Left lobe of liver (tissue), 2 donors: ENCODE data around the gene KL. TPM values are rescaled to one million over a fixed set of nuclear protein-coding genes. Genes with fewer than 3 reads are reported as not detected.

Experiments used
- ATAC-seq: fragments of 200-7000 bp; cut with Tn5 transposase; one replicate; pipeline ENCODE4 v1.9.1; 2020; ENCODE audit warnings: mild to moderate bottlenecking, moderate library complexity
- DNase-seq: peaks from one replicate; pipeline ENCODE4 v3.0.0-alpha.2; 2020; ENCODE audit warnings: low spot score
- total RNA-seq: library from RNA; stranded (reverse); gene quantifications from one replicate; pipeline ENCODE4 v1.2.1, GENCODE V29; 2021
- donor health status: DM: no; HTN: no; CAD: no; lungs with moderate emphysema.
- donor health status: DM: no; HTN: yes; CAD: no.

Gene KL
- total RNA-seq, 1 donor from 2014 or later: 0.05 TPM

GRCh38 chr13:33033986-33034385 lies 17.8 kb downstream of the KL start:
- ATAC-seq: no peak
- no peak for DNase-seq

- ATAC-seq (no peak), DNase-seq (no peak)
These were observed 18.8 kb downstream of the KL start for GRCh38 chr13:33034882-33035520.

GRCh38 chr13:33037673-33038072 lies 21.4 kb downstream of the KL start:
- ATAC-seq (no peak), DNase-seq (no peak)

GRCh38 chr13:33040090-33040489 lies 23.9 kb downstream of the KL start:
- ATAC-seq (no peak), DNase-seq (no peak)

- DNase-seq: no peak
- no peak for ATAC-seq
These were observed 29.8 kb downstream of the KL start for GRCh38 chr13:33045851-33046592.

GRCh38 chr13:33050161-33050560 lies 33.9 kb downstream of the KL start:
- ATAC-seq: no peak
- no peak for DNase-seq

GRCh38 chr13:33051632-33052031 lies 35.4 kb downstream of the KL start:
- ATAC-seq (no peak), DNase-seq (no peak)

GRCh38 chr13:33052506-33053280 lies 36.5 kb downstream of the KL start:
- DNase-seq: no peak
- no peak for ATAC-seq

GRCh38 chr13:33053397-33054066 lies 37.3 kb downstream of the KL start:
- DNase-seq: no peak

GRCh38 chr13:33057019-33057780 lies 41.0 kb downstream of the KL start:
- ATAC-seq (peak; percentile 35), DNase-seq (no peak)

More at GRCh38 chr13:33053397-33054066, 37.3 kb downstream of the KL start:
- peak; percentile 26 for ATAC-seq

GRCh38 chr13:33058776-33059327 lies 42.6 kb downstream of the KL start:
- ATAC-seq (no peak), DNase-seq (no peak)

GRCh38 chr13:33060815-33061214 lies 44.6 kb downstream of the KL start:
- DNase-seq (no peak), ATAC-seq (no peak)

GRCh38 chr13:33066329-33066728 lies 50.1 kb downstream of the KL start:
- DNase-seq (no peak), ATAC-seq (no peak)

- DNase-seq (no peak), ATAC-seq (peak; percentile 45)
These were observed 53.1 kb downstream of the KL start for GRCh38 chr13:33069365-33069764.

GRCh38 chr13:33070713-33071112 lies 54.5 kb downstream of the KL start:
- DNase-seq (no peak), ATAC-seq (no peak)

- ATAC-seq (no peak), DNase-seq (no peak)
These were observed 56.1 kb downstream of the KL start for GRCh38 chr13:33072282-33072681.

GRCh38 chr13:33072759-33073158 lies 56.5 kb downstream of the KL start:
- ATAC-seq: no peak
- DNase-seq: no peak

- DNase-seq (no peak), ATAC-seq (no peak)
These were observed 57.1 kb downstream of the KL start for GRCh38 chr13:33073338-33073737.

GRCh38 chr13:33076001-33076992 lies 60.1 kb downstream of the KL start:
- DNase-seq: no peak

More at GRCh38 chr13:33076001-33076992, 60.1 kb downstream of the KL start:
- ATAC-seq: no peak
